Neural cell (in vitro differentiated cells): Measurements from ENCODE around the gene CCDC50.

Source experiments
- CTCF ChIP-seq: fragments of 450-650 bp; IDR thresholded peaks from 2 replicates; pipeline ENCODE4 v1.5.1; 2014; ENCODE audit warnings: antibody characterized with exemption, mild to moderate bottlenecking, moderate library complexity; ENCODE audit not compliant: poor library complexity, severe bottlenecking
- EZH2 ChIP-seq: fragments of 200-600, 300-800 bp; shearing (Covaris generic), sonication (generic); IDR thresholded peaks from 2 replicates; pipeline ENCODE4 v1.6.1; 2014; ENCODE audit warnings: antibody characterized with exemption, low read length, borderline replicate concordance, mild to moderate bottlenecking; ENCODE audit not compliant: insufficient read depth, poor library complexity, severe bottlenecking
- MXI1 ChIP-seq: fragments of 450-650 bp; conservative IDR thresholded peaks from 2 replicates; pipeline ENCODE4 v1.6.1; 2014; ENCODE audit warnings: antibody characterized with exemption, mild to moderate bottlenecking; ENCODE audit not compliant: poor library complexity, severe bottlenecking
- POLR2AphosphoS5 ChIP-seq: IDR thresholded peaks from 2 replicates; pipeline ENCODE4 v1.6.1; 2012
- TAF1 ChIP-seq: IDR thresholded peaks from 2 replicates; pipeline ENCODE4 v1.6.1; 2012; ENCODE audit warnings: low read depth
- TF ChIP-seq, protein P1 (sequence below): IDR thresholded peaks from 2 replicates; pipeline ENCODE4 v1.6.1; 2012; ENCODE audit warnings: borderline replicate concordance

- TF ChIP-seq, protein P1, sequence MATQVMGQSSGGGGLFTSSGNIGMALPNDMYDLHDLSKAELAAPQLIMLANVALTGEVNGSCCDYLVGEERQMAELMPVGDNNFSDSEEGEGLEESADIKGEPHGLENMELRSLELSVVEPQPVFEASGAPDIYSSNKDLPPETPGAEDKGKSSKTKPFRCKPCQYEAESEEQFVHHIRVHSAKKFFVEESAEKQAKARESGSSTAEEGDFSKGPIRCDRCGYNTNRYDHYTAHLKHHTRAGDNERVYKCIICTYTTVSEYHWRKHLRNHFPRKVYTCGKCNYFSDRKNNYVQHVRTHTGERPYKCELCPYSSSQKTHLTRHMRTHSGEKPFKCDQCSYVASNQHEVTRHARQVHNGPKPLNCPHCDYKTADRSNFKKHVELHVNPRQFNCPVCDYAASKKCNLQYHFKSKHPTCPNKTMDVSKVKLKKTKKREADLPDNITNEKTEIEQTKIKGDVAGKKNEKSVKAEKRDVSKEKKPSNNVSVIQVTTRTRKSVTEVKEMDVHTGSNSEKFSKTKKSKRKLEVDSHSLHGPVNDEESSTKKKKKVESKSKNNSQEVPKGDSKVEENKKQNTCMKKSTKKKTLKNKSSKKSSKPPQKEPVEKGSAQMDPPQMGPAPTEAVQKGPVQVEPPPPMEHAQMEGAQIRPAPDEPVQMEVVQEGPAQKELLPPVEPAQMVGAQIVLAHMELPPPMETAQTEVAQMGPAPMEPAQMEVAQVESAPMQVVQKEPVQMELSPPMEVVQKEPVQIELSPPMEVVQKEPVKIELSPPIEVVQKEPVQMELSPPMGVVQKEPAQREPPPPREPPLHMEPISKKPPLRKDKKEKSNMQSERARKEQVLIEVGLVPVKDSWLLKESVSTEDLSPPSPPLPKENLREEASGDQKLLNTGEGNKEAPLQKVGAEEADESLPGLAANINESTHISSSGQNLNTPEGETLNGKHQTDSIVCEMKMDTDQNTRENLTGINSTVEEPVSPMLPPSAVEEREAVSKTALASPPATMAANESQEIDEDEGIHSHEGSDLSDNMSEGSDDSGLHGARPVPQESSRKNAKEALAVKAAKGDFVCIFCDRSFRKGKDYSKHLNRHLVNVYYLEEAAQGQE = no peak
- no peak for TF ChIP-seq CTCF
- no peak for TF ChIP-seq TAF1
- no peak for TF ChIP-seq MXI1
- TF ChIP-seq EZH2 = no peak
- no peak for TF ChIP-seq POLR2AphosphoS5
Measured at GRCh38 chr3:191330530-191331048, 1.4 kb downstream of the CCDC50 start.
